ENCODE results near the gene ST7L.
A peak's percentile ranks its signal among the peaks of the same experiment; 100 is the strongest.

DNA sequence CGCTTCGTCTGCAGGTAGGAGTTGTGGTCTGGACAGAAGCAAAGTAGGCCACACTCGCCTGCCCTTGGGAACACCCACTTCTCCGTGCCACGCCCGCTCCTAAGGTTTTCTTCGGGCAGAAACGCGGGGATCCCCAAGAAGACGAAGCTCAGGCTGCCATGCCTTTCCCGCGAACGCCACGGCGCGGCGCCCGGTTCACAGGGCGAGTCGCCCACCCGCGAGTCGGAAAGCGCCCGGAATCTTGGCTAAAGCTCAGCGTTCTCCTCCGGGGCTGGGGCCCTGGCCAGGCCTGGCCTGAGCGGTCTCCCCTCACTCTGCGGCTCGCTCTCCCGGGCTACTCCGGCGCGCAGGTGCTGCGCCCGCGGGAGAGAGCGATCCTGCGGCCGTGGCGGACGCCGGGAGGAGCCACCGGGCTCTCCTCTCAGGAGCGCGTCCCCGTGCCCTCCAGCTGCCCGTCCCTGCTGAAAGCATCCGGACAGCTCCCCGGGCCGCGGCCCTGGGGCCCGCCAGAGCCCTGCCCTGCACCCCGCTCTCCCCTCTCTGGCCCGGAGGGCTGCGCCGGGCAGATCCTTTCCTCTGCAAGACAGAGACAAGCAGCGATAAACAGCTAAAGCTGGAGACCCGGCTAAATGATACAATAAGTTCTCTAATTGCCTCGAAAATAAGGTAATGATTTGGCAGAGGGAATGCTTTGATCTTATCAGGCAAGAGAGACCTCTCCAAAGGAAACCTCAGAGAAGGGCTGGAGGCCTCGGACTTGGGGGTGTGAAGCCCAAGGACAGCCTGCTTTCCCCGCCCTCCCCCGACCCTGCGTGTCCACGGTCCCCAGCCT is 116.9 kb downstream of the ST7L start:
- TF ChIP-seq CTCF (conservative IDR thresholded peaks at IDR 0.05 in 1 of 2, IDR thresholded peaks at IDR 0.05 in 1 of 2; ENCODE audit: extremely low read depth in 1 of 2, insufficient read depth in 1 of 2, low read depth in 1 of 2, low read length in 2 of 2) (peak; percentile 33 to 87), EZH2 (IDR thresholded peaks at IDR 0.05; ENCODE audit: borderline replicate concordance, low read length) (no peak)

All from mammary epithelial cell (primary cell).